ENCODE measurements around the gene SLC1A2. TPM values are rescaled to one million over a fixed set of nuclear protein-coding genes. Genes with fewer than 3 reads are reported as not detected.

Gene SLC1A2
- total RNA-seq, 4 donors from 2014 or later, result 1.0 to 11.5 (median 5.0) TPM

DNA sequence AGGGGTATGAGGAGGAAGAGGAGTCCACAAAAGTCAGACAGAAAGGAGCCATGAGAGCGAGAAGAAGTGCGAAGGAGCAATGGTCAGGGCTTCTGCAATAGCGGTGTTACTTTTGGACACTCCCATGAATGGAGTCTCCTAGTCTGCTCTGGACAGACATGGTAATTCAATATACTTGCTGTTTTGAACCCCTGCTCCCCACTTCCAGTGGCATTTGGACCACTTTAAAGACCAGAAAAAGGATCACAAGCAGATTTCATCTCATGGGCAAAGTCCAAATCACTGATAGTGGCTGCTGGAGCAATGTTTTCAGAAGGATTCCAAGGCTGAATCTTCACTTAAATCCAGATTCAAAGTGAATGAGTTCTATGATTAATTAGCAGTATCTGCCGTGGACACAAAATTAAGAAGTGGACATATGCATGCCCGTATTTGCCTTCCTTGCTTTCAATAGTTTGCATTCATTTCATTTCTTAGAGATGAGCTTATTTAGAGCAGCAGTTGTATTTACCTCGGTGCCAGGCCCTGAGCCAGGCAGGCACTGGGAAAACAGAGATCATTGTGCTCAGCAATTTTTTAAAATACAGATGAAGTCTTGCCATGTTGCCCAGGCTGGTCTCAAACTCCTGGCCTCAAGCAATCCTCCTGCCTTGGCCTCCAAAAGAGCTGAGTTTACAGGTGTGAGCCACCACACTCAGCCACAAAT is 72.0 kb downstream of the SLC1A2 start:
- H3K36me3 ChIP-seq, result no peaks in the 10 kb centered on the region
- TF ChIP-seq POLR2A (IDR thresholded peaks at IDR 0.05), result no peak
- TF ChIP-seq, protein P1, sequence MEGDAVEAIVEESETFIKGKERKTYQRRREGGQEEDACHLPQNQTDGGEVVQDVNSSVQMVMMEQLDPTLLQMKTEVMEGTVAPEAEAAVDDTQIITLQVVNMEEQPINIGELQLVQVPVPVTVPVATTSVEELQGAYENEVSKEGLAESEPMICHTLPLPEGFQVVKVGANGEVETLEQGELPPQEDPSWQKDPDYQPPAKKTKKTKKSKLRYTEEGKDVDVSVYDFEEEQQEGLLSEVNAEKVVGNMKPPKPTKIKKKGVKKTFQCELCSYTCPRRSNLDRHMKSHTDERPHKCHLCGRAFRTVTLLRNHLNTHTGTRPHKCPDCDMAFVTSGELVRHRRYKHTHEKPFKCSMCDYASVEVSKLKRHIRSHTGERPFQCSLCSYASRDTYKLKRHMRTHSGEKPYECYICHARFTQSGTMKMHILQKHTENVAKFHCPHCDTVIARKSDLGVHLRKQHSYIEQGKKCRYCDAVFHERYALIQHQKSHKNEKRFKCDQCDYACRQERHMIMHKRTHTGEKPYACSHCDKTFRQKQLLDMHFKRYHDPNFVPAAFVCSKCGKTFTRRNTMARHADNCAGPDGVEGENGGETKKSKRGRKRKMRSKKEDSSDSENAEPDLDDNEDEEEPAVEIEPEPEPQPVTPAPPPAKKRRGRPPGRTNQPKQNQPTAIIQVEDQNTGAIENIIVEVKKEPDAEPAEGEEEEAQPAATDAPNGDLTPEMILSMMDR (IDR thresholded peaks at IDR 0.05), result no peak
- H3K4me3 ChIP-seq, result no peak overlapping the region
- H3K27ac ChIP-seq, result no peak overlapping the region
- H3K27me3 ChIP-seq, result no peaks in the 10 kb centered on the region
- H3K9me3 ChIP-seq, result no peaks in the 10 kb centered on the region
- intact Hi-C loops (cut with DNase I; ENCODE audit: low total_unique reads), result no loop called here
- no peak for DNase-seq
- H3K4me1 ChIP-seq, result peaks cover 0 to 5% of the 10 kb centered on the region in 2 donors

DNA sequence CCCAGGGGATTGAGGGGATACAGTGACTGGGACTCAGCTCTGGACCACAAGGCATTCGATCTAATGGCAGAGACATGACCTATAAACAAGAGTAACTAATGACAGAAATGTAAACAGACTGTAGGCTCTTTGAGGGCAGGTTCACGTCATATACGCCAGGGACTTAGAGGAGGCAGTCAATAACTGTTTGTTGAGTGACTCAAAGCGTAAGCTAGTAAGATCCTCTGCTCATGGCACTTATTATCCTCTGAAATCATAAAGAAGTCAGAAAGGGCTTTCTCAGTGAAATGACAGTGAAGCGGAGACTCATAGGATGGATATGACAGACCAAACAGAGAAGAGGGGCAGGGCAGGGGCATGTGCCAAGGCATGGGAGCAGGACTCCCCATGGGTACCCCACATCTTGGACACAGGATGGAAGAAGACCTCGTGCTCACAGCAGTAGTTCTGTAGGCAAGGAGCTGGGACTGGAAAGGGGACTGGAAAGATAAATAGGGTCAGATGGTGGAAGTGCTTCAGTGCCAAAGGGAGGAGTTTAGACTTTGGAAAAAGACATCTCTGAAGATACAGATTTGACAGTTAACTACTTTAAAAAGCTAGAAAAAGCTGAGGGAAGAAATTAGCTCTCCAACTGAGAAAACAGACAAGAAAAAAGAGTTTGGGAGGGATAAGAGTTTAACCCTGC is 72.7 kb downstream of the SLC1A2 start:
- Histone ChIP-seq H3K27me3 (no peaks in the 10 kb centered on the region), H3K4me1 (no peaks in the 10 kb centered on the region), H3K36me3 (no peaks in the 10 kb centered on the region), H3K4me3 (no peak overlapping the region), H3K27ac (no peak overlapping the region), H3K9me3 (no peaks in the 10 kb centered on the region)
- intact Hi-C loops (cut with DNase I; ENCODE audit: low total_unique reads), result no loop called here
- no peak for DNase-seq
- no peak for TF ChIP-seq POLR2A (IDR thresholded peaks at IDR 0.05)
- TF ChIP-seq, protein P1 (IDR thresholded peaks at IDR 0.05), result no peak

DNA sequence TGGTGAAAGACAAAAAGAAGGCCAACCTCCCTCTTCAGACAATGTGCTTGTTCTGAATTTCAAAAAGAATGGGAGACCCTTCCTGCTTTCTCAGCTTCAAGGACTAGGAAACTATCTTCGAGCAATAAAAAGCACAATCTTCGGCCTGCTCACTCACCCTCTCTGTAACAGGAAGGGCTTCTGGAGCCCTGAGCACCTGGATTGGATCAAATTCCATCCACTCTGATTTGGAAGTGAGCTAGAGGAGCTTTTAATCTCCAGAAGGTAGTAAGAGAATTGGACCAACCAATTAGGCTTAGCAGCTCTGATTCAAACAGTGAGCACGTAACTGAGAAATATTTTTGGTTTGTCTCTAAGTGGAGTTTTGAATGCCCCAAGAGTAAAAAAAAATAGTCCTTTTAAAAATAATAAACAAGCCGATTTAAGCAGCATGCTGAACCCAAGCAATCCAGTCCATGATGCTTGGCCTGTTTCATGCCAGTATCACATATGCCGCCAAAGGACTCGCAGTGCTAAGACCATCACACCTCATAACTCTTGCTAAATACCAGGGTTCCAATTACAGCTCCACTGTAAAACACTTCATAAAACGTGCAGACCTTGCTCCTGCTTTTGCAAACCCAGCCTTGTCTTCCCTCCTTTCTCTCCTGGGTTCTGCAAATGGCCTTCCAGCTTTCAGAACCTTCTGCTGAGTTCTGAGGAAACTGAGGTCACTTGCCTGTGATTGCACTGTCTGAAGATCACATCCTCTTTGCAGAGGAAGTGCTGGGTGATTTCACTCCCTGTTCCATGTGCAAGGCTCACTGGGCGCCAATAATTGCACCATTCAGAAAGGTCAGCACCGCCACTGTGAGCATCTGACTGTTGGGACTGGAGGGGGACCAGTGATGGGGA is 74.4 kb downstream of the SLC1A2 start:
- TF ChIP-seq POLR2A (IDR thresholded peaks at IDR 0.05), result no peak
- TF ChIP-seq, protein P1 (IDR thresholded peaks at IDR 0.05), result no peak
- intact Hi-C loops (cut with DNase I; ENCODE audit: low total_unique reads), result no loop called here
- no peaks in the 10 kb centered on the region for H3K27me3 ChIP-seq
- H3K36me3 ChIP-seq, result no peaks in the 10 kb centered on the region
- H3K4me1 ChIP-seq, result no peaks in the 10 kb centered on the region
- no peak for DNase-seq
- H3K9me3 ChIP-seq, result no peaks in the 10 kb centered on the region
- H3K27ac ChIP-seq, result no peak overlapping the region
- no peak overlapping the region for H3K4me3 ChIP-seq

DNA sequence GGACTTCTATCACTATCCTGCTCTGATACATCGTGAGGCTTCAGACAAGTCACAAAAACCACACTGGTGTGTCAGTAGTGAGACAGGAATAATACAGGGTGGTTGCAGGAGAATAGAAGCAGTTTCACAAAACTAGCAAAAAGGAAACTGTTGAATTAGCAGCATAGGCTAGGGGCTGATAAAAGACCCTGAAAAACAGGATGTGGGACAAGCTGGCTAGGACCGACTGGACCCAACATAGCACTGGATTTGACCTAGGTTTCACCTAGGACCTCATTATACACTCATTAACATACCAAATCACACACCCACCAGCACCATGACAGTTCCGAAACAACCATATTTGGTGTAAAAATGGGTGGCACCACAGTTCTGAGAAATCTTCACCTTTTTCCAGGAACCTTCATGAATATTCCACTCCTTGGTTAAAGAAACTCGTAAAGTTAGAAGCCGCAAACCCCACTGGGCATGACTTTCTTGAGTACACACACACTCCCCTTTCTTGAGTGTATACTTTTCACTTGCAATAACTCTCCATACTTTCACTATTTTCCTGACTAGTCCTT is 76.2 kb downstream of the SLC1A2 start:
- intact Hi-C loops (cut with DNase I; ENCODE audit: low total_unique reads), result no loop called here
- Histone ChIP-seq H3K9me3 (no peaks in the 10 kb centered on the region), H3K27me3 (no peaks in the 10 kb centered on the region), H3K4me1 (no peaks in the 10 kb centered on the region), H3K27ac (no peak overlapping the region), H3K36me3 (no peaks in the 10 kb centered on the region), H3K4me3 (no peak overlapping the region)
- no peak for TF ChIP-seq POLR2A (IDR thresholded peaks at IDR 0.05)
- TF ChIP-seq, protein P1 (IDR thresholded peaks at IDR 0.05), result no peak
- DNase-seq, result no peak

Measured in uterus (tissue), 4 donors.